ENCODE results near the gene FGF14. TPM values are rescaled to one million over a fixed set of nuclear protein-coding genes. Genes with fewer than 3 reads are reported as not detected.

FGF14 gene
- total RNA-seq, 1 experiment from 2014 or later: 0.22 TPM

GRCh38 chr13:101736566-101736965, 665.3 kb downstream of the FGF14 start:
- H3K4me2 ChIP-seq (ENCODE audit: insufficient read depth, insufficient read length, low read length): no peak overlapping the region
- H3K9ac ChIP-seq (ENCODE audit: extremely low read depth, insufficient read length, low read length): no peak overlapping the region
- peaks cover 4 to 7% of the 10 kb centered on the region in 2 experiments for H3K4me1 Mint-ChIP-seq
- H2BK120ac ChIP-seq (ENCODE audit: low read depth, low read length, poor library complexity, severe bottlenecking): no peak overlapping the region
- no peak overlapping the region for H2BK20ac ChIP-seq (ENCODE audit: low read depth, low read length, poor library complexity, severe bottlenecking)
- H3K14ac ChIP-seq (ENCODE audit: insufficient read depth, low read length): no peak overlapping the region
- no peak overlapping the region for H4K91ac ChIP-seq (ENCODE audit: insufficient read length, low read depth, low read length)
- no peak overlapping the region for H3T11ph ChIP-seq (ENCODE audit: low read length)
- H2AK5ac ChIP-seq (ENCODE audit: insufficient read length, low read length): no peak overlapping the region
- WGBS (ENCODE audit: extremely low coverage, insufficient read length, low lambda C conversion rate): no CpG with 5 or more reads among the region's 3 CpGs
- no peak overlapping the region for H2BK15ac ChIP-seq (ENCODE audit: low read depth, low read length)
- no peaks in the 10 kb centered on the region for H3K79me1 ChIP-seq (ENCODE audit: insufficient read depth, low read depth, low read length, poor library complexity, severe bottlenecking)
- no peak overlapping the region for H3K4ac ChIP-seq (ENCODE audit: low read depth, low read length)
- no peak overlapping the region for H4K8ac ChIP-seq (replicated peaks; ENCODE audit: insufficient read length, low read depth, low read length)
- H3K27ac Mint-ChIP-seq: no peak overlapping the region
- H3K23me2 ChIP-seq (ENCODE audit: insufficient read length, low read depth, low read length, poor library complexity, severe bottlenecking): no peaks in the 10 kb centered on the region
- H3K79me2 ChIP-seq (ENCODE audit: insufficient read depth, low read length): no peaks in the 10 kb centered on the region
- H3K4me1 ChIP-seq (ENCODE audit: insufficient read depth, low read length): no peaks in the 10 kb centered on the region
- H3K4me3 Mint-ChIP-seq: no peak overlapping the region
- no peaks in the 10 kb centered on the region; a peak in 1 of 7 replicates for H3K36me3 Mint-ChIP-seq (ENCODE audit: insufficient read depth in 1 of 3, low read depth in 3 of 3)
- no peaks in the 10 kb centered on the region for H3K9me3 ChIP-seq (ENCODE audit: control insufficient read depth, low read depth, low read length)
- H3K27me3 Mint-ChIP-seq (ENCODE audit: low read depth): no peaks in the 10 kb centered on the region
- H3K23ac ChIP-seq (ENCODE audit: insufficient read length, low read depth, low read length): no peak overlapping the region
- H2BK5ac ChIP-seq (ENCODE audit: insufficient read length, low read length): no peak overlapping the region
- no peak for DNase-seq
- no peaks in the 10 kb centered on the region for H3K9me3 Mint-ChIP-seq
- no peaks in the 10 kb centered on the region for H3K27me3 ChIP-seq (ENCODE audit: insufficient read depth, low read length)
- H2AFZ ChIP-seq (ENCODE audit: low read length): no peak overlapping the region
- TF ChIP-seq CTCF (conservative IDR thresholded peaks at IDR 0.05): no peak
- H4K5ac ChIP-seq (ENCODE audit: insufficient read length, low read depth, low read length): no peak overlapping the region
- H3K56ac ChIP-seq (ENCODE audit: insufficient read length, low read depth, low read length): no peak overlapping the region
- H2BK12ac ChIP-seq (ENCODE audit: insufficient read length, low read depth, low read length): no peak overlapping the region
- no peak overlapping the region for H3K18ac ChIP-seq (ENCODE audit: insufficient read length, low read depth, low read length)
- no peaks in the 10 kb centered on the region for H4K20me1 ChIP-seq (ENCODE audit: control insufficient read depth, insufficient read depth, insufficient read length)
- no peak overlapping the region for H3K27ac ChIP-seq (ENCODE audit: insufficient read length, low read depth, low read length)

Measured in H9 (cell line).